Fibroblast of skin of left quadriceps (primary cell): ENCODE measurements around the gene GNB2.
"Not testable (repeated sequence)": the region's sequence is repeated elsewhere in the genome, so short reads cannot be mapped to it uniquely, and the experiment has no call there.

Experiments
- DNase-seq, 2 experiments: peaks; one replicate each; pipeline ENCODE4 v3.0.0-alpha.2; 2013; ENCODE audit warnings: low read depth in 2 of 2

Gene GNB2

GRCh38 chr7:100694098-100694745 is 20.7 kb downstream of the GNB2 start, which contains the start of gene GIGYF1:
TSS of gene GIGYF1 (minus strand) at chr7:100694250. CDS start at chr7:100688238, 6,012 bp downstream.
- DNase-seq = peak; percentile 23 to 27

DNA sequence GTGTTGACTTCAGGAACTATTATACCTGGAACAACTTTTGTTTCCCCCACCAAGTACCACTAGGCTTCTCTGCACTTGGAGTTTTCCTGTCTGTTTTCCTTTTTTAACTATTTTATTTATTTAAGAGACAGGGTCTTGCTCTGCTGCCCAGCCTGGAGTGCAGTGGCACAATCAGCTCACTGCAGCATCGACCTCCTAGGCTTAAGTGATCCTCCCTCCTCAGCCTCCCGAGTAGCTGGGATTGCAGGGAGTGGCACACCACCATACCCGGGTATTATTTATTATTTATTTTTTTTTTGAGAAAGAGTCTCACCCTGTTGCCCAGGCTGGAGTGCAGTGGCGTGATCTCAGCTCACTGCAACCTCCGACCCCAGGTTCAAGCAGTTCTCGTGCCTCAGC is 22.6 kb downstream of the GNB2 start:
- DNase-seq = no peak

- DNase-seq = no peak
These were observed 25.5 kb downstream of the GNB2 start for GRCh38 chr7:100699018-100699417.

- DNase-seq = not testable (repeated sequence)
These were observed 27.5 kb downstream of the GNB2 start for GRCh38 chr7:100701089-100701488.

DNA sequence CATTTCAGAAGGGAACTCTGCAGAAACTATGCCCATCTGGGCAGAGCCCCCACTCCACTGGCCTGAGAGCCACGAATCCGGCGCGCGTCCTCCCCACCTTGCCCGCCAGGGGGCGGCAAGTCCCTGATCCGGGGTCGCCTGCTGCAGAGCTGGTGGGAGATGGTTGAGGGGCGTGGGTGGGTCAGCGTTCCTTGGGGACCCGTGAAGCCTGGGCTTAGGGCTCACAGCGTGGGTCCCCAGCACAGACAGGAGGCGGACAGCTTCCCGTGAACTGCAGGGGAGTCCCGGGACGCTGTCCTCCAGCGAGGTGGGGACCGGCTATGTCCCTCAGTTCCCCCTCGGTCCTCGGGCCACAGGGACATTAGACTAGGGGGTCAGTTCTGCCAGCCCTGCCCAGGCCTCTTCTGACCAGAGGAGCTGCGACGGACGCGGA is 31.8 kb downstream of the GNB2 start:
- peak; percentile 36 to 37 for DNase-seq

GRCh38 chr7:100705753-100706671 is 32.5 kb downstream of the GNB2 start, which contains the start of gene POP7:
TSS of gene POP7 (plus strand) at chr7:100706121. CDS start at chr7:100706831, 710 bp downstream.
- DNase-seq = peak; percentile 96 to 97

GRCh38 chr7:100706672-100707311 is 33.3 kb downstream of the GNB2 start:
- no peak for DNase-seq

DNA sequence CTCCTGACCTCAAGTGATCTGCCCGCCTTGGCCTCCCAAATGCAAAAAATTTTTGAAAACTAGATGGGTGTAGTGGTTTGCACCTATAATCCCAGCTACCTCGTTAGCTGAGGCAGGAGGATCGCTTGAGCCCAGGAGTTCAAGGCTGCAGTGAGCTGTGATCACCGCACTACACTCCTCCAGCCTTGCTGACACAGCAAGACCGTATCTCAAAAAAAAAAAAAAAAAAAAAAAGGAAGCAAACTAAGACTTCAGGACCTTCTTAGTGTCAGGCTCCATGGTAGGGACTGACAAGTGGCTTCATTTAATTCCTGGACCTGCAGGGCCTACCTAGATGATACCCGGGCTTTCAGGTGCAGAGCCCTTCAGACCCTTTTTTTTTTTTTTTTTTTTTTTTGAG is 34.9 kb downstream of the GNB2 start:
- no peak for DNase-seq

- DNase-seq = no peak
These were observed 36.9 kb downstream of the GNB2 start for GRCh38 chr7:100710452-100710851.

GRCh38 chr7:100711369-100711768 is 37.8 kb downstream of the GNB2 start:
- no peak for DNase-seq

GRCh38 chr7:100714725-100715124 is 41.2 kb downstream of the GNB2 start:
- no peak for DNase-seq

GRCh38 chr7:100717073-100717472 is 43.5 kb downstream of the GNB2 start:
- DNase-seq = not testable (repeated sequence)

DNA sequence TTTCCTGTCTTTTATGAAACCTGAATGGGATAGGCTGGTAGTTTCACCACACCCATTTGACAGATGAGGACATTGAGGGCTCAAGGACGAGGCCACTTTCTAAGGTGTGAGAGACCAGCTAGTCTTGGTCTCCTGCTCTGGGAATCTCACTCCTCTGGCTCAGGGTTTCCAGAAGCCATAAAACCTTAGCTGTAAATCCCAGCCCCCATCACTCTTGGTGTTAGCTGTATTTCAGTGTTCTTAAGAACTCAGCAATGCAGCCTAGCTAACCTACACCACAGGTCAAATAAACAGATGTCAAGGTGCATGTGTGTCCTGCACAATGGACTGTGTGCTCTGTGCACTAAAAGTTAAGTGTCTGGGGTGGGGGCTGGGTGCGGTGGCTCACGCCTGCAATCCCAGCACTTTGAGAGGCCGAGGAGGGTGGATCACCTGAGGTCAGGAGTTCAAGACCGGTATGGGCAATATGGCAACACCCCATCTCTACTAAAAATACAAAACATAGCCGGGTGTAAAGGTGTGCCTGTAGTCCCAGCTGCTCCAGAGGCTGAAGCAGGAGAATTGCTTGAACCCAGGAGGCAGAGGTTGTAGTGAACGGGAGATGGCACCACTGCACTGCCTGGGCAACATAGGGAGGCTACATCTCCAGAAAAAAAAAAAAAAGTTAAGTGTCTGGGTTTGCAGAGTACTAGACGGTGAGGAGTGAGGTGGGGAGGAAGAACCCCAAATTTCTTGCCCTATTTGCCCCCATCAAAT is 46.2 kb downstream of the GNB2 start:
- DNase-seq = peak in 1 of 2 experiments; percentile 18

- no peak for DNase-seq
These were observed 46.7 kb downstream of the GNB2 start, which contains the start of gene EPO for GRCh38 chr7:100720279-100720670. TSS of gene EPO (plus strand) at chr7:100720468. CDS start at chr7:100720981, 513 bp downstream.

- DNase-seq = no peak
These were observed 47.3 kb downstream of the GNB2 start for GRCh38 chr7:100720671-100721504.

DNA sequence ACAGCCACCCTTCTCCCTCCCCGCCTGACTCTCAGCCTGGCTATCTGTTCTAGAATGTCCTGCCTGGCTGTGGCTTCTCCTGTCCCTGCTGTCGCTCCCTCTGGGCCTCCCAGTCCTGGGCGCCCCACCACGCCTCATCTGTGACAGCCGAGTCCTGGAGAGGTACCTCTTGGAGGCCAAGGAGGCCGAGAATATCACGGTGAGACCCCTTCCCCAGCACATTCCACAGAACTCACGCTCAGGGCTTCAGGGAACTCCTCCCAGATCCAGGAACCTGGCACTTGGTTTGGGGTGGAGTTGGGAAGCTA is 47.9 kb downstream of the GNB2 start:
- DNase-seq = no peak

DNA sequence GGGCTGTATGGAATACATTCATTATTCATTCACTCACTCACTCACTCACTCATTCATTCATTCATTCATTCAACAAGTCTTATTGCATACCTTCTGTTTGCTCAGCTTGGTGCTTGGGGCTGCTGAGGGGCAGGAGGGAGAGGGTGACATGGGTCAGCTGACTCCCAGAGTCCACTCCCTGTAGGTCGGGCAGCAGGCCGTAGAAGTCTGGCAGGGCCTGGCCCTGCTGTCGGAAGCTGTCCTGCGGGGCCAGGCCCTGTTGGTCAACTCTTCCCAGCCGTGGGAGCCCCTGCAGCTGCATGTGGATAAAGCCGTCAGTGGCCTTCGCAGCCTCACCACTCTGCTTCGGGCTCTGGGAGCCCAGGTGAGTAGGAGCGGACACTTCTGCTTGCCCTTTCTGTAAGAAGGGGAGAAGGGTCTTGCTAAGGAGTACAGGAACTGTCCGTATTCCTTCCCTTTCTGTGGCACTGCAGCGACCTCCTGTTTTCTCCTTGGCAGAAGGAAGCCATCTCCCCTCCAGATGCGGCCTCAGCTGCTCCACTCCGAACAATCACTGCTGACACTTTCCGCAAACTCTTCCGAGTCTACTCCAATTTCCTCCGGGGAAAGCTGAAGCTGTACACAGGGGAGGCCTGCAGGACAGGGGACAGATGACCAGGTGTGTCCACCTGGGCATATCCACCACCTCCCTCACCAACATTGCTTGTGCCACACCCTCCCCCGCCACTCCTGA is 49.1 kb downstream of the GNB2 start:
- no peak for DNase-seq

DNA sequence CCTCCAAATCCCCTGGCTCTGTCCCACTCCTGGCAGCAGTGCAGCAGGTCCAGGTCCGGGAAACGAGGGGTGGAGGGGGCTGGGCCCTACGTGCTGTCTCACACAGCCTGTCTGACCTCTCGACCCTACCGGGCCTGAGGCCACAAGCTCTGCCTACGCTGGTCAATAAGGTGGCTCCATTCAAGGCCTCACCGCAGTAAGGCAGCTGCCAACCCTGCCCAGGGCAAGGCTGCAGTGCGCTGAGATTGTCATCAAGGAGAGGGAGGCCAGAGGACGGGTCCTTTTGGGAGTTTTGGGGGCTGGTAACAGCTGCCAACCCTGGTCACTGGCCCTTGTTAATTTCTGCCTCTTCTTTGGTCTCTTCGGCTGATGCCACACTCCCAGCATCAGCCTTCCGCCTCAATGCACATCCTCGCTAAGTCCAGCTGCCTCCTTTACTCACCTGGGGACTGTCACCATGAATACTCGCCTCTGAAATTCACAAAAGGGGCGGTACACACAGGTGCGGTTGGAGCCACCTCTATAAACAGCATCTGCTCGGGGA is 50.3 kb downstream of the GNB2 start:
- no peak for DNase-seq

- DNase-seq = not testable (repeated sequence)
These were observed 50.8 kb downstream of the GNB2 start for GRCh38 chr7:100724364-100724763.
